Hepatic stellate cell (primary cell): Measurements from ENCODE around the gene NUDCD3.

Experiments
- DNase-seq: peaks from one replicate; pipeline ENCODE4 v3.0.0; 2011; ENCODE audit warnings: low spot score

NUDCD3 gene

DNA sequence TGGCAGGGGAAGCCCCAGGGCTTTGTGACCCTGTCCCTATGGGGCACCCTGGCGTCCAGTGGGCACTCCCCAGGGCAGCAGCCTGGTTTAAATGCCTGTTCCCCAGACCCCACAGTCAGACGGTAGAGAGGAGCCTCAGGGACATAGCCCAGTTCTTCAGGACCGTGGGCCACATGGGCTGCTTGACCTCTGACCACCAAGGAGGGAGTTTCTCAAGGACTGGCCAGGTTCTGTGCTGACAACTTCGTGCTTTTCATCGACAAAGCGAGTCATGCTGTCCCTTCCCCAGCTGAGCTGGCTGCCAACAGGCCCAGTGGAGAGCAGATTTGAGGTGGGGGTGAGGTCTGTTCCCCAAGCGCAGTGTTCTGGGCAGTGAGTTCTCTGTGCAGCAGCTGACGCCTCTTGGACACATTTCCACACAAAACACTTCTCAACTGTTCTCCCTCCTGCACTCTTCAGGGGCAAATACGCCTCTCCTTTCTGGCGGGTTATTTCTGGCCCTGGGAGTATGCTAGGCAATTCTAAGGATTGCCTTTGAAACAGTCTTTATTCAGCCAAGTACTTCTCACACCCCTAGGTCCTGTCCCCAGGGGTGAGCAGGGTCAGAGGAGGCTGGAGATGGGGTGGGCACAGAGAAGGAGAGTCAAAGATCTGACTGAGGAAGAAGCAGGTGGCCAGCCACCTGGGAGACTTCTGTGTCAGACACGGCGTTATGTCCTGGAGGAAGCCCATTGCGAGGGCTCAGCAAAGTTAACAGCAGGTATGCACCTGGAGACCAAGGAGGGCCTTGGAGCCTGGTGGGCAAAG, 107.8 kb downstream of the NUDCD3 start:
- no peak for DNase-seq

- DNase-seq: no peak
These were observed 108.8 kb downstream of the NUDCD3 start for GRCh38 chr7:44381494-44382220.

- no peak for DNase-seq
These were observed 109.5 kb downstream of the NUDCD3 start for GRCh38 chr7:44380831-44381493.

GRCh38 chr7:44380189-44380830, 110.1 kb downstream of the NUDCD3 start:
- DNase-seq: no peak

DNA sequence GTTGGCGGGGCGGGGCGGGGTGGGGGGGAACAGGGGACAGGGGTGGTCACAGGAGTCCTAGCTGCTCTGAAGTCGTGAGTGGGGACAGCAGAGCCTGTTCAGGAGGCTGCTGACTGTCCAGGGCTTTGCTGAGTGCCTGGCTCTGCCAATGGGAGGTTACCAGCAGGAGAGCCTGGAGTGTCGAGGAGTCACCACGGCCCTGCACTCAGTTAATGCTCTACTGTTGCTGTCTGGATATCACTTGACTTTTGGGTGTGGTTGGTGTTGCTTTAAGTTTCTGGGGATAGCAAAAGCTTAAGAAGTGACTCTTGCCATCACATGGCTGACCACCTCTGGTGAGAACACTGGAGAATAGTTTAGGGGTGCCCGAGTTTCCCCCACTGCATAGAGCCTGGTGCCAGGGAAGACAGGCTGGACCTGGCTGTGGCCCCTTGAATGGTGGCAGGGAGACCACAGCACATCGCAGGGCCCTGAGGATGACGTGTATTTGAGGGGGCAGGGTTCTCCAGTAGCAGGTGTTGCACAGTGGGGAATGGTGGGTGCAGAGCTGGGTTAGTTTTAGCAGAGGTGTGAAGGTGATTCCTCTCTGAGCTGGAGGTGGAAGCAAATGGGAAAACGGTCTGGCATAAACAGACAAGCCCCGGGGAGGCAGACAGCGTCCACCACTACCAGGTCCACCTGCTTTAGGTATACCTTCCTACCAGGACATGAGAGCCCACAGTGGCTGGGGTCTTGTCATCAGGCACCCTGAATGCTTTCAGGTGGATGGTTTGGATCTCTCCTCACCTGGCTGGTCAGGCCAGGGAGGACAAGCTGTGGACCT, 110.9 kb downstream of the NUDCD3 start:
- DNase-seq: no peak

GRCh38 chr7:44378744-44379143, 111.7 kb downstream of the NUDCD3 start:
- DNase-seq: peak; percentile 72

GRCh38 chr7:44377681-44378421, 112.6 kb downstream of the NUDCD3 start:
- no peak for DNase-seq

- DNase-seq: no peak
These were observed 113.4 kb downstream of the NUDCD3 start for GRCh38 chr7:44377134-44377463.

- DNase-seq: no peak
These were observed 113.9 kb downstream of the NUDCD3 start for GRCh38 chr7:44376429-44377133.

DNA sequence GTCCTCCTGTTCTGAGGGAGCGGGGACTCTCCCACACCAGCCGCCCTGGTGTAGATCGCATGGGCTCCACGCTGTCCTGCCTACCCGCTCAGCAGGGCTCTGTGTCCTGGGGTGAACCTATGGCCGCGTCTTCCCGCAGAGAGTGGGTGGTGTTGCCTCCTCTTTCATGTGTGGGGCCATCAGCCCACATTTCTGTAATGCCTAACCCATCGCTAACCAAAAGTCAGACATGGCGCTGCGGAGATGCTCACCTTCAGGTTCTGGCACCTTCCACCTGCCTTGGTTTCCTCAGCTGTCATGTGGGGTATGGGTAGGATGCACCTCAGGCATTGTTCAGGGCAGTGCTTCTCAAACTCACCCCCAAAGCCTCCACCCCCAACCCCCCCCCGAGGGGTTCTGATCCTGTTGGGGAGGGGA, 114.5 kb downstream of the NUDCD3 start:
- DNase-seq: no peak

- no peak for DNase-seq
These were observed 115.2 kb downstream of the NUDCD3 start for GRCh38 chr7:44375236-44375699.

DNA sequence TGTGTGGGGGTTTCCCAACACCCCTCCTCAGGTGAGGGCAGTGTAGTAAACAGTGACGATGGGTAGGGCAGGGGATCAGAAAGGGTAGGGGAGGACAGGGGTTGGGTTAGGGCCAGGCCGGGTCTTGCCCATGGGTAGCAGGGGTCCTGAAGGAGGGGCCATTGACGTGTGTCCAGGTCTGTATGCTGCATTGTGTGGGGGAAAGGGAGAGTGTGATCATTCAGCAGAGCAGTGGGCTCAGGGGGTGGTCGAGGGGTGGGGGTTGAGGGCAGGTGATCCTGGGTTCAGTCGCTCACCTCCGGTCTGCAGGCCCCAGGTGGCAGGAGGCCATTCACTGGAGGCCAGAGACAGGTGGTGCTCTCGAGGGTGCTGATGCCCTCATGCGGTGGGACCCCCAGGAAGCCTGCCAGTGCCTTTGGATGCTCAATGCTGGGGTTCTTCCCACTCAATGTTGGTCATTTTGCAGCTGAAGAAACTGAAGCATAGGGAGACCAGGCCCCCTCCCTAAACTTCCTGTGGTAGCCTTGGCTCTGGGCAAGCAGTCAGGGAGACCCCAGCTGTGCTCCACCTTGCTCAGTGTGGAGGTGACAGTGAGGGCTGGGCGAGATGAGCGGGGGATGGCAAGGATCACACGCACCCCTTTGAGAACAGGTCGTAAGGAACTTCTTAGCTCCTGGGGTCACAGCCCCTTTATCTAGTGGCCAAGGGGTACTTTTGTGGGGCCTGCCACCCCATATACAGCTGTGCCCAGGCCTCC, 116.3 kb downstream of the NUDCD3 start:
- DNase-seq: no peak

GRCh38 chr7:44373418-44373740, 117.1 kb downstream of the NUDCD3 start:
- DNase-seq: no peak

DNA sequence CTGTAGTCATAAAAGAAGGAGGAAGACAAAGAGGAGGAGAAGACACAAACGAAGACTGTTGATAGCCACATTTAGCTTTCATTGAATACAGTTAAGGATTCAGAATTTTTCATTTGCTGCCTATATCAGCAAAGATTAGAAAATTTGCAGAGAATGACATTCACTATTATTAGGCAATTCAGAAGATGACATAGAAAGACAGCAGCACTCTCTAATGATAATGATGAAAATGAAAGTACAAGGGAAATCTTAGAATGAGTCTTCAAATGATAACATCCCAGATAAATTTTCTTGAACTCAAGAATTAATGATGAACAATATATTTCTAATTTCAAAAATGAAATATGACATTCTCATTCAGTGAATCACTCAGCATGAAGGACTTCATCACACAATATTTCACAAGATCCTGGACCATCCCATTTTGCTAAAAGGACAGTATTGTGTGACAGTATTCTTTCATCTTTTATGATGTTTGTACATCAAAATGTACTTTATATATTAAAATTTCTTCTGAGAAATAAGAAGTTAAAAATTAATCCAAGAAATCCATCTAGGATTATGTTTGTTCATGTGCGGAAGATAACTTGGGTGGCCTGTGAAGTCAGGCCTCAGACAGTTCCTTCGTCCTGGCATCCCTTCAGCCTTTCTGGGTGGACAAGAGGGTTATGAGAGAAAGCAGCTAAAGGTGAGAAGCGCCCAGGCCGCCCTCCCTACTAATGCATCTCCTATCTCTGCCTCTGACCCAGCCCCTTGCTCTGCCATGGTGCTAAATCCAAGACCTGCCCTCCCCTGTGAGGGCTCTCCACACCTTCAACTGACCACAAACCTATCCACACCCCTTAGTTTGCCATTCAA, 117.7 kb downstream of the NUDCD3 start:
- no peak for DNase-seq

GRCh38 chr7:44368885-44369284, 121.6 kb downstream of the NUDCD3 start:
- no peak for DNase-seq

DNA sequence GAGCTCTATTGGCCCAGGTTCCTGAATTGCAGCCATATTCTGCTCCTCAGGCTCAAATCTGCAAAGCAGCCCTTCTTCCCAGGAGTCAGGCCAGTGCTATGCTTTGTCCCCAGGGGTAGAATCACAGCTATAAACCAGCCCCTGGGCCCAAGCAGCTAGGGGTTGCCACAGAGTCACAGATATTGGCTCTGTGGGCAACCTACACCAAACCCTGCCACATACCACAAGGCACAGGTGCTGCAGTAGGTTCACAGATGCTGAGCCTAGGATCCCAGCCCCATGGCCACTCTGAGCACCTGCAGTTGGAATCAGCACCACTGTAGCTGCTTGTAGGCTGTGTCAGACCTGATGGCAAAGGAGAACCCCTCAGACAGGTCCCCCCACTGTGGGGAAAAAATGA, 122.0 kb downstream of the NUDCD3 start:
- no peak for DNase-seq

DNA sequence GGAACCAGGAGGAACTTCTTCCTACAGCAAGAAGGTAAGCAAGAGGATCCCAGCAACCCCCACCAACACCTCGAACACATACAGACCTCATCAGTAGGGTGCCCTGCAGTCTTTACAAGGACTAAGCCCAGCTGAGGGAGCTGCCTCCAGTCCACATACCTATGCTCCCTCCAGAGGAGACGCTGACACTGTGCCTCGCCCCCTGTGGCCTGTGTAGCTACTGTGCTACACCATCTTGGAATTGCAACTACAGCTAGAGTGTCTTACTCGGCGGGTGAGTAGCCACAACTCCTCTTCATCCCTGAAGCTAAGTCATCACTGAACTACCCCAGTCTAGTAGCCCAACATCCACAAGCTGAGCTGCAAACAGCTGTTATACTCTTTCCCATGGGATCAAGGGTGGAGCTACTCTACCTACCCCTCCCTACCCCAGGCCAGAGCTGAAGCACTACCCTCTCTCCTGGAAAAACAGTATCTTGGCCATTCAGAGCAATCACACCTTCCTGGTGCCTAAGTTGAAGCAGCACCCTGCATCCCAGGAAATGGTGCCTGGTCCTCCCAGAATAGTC, 122.9 kb downstream of the NUDCD3 start:
- DNase-seq: no peak

DNA sequence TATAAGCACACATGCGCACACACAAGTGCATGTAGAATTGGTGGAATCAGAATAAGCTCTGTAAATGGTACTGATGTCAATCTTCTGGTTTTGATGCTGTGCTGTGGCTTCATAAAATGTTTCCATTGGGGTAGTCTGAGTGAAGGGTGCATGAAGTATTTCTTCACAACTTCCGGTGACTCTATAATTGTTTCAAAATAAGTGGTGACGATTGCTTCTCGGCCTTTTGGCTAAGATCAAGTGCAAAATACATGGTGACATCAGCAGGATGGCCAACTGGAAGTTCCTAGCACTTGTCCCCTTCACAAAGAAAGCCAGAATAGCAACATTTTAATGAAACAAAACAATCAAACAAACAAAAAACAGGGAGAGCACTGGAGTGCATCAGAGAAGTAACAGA, 123.5 kb downstream of the NUDCD3 start:
- no peak for DNase-seq
